Measurements from ENCODE around the gene DZIP1.

Gene DZIP1

GRCh38 chr13:95628488-95628887 is 16.0 kb downstream of the DZIP1 start:
- H3K27ac Mint-ChIP-seq = no peak overlapping the region
- no peak overlapping the region for H3K4me3 Mint-ChIP-seq
- no peaks in the 10 kb centered on the region for H3K36me3 Mint-ChIP-seq
- peaks cover 11% of the 10 kb centered on the region for H3K27me3 Mint-ChIP-seq
- no peak for ATAC-seq (ENCODE audit: low read depth)
- H3K4me1 Mint-ChIP-seq = no peaks in the 10 kb centered on the region
- H3K9me3 Mint-ChIP-seq = no peaks in the 10 kb centered on the region
- DNase-seq (ENCODE audit: low spot score in 2 of 2) = no peak

GRCh38 chr13:95627590-95627989 is 16.9 kb downstream of the DZIP1 start:
- no peaks in the 10 kb centered on the region for H3K36me3 Mint-ChIP-seq
- peaks cover 9% of the 10 kb centered on the region for H3K27me3 Mint-ChIP-seq
- no peak overlapping the region for H3K27ac Mint-ChIP-seq
- no peaks in the 10 kb centered on the region for H3K9me3 Mint-ChIP-seq
- no peaks in the 10 kb centered on the region for H3K4me1 Mint-ChIP-seq
- ATAC-seq (ENCODE audit: low read depth) (no peak), DNase-seq (ENCODE audit: low spot score in 2 of 2) (no peak)
- no peak overlapping the region for H3K4me3 Mint-ChIP-seq

GRCh38 chr13:95626768-95627167 is 17.7 kb downstream of the DZIP1 start:
- ATAC-seq (ENCODE audit: low read depth) (no peak), DNase-seq (ENCODE audit: low spot score in 2 of 2) (no peak)
- Mint-ChIP-seq H3K9me3 (no peaks in the 10 kb centered on the region), H3K4me1 (no peaks in the 10 kb centered on the region), H3K36me3 (no peaks in the 10 kb centered on the region), H3K4me3 (no peak overlapping the region), H3K27ac (no peak overlapping the region), H3K27me3 (peaks cover 5% of the 10 kb centered on the region)

- no peak for ATAC-seq (ENCODE audit: low read depth)
- Mint-ChIP-seq H3K4me1 (no peaks in the 10 kb centered on the region), H3K4me3 (no peak overlapping the region), H3K36me3 (no peaks in the 10 kb centered on the region), H3K9me3 (no peaks in the 10 kb centered on the region), H3K27me3 (peaks cover 2% of the 10 kb centered on the region), H3K27ac (no peak overlapping the region)
- peak in 1 of 2 donors; percentile 11 for DNase-seq (ENCODE audit: low spot score in 2 of 2)
Measured at GRCh38 chr13:95624020-95624419, 20.5 kb downstream of the DZIP1 start.

- no peak overlapping the region for H3K27ac Mint-ChIP-seq
Measured at GRCh38 chr13:95623141-95623540, 21.4 kb downstream of the DZIP1 start.

GRCh38 chr13:95620825-95621498 is 23.5 kb downstream of the DZIP1 start:
- Mint-ChIP-seq H3K9me3 (no peaks in the 10 kb centered on the region), H3K27me3 (peaks cover 4% of the 10 kb centered on the region), H3K4me1 (no peaks in the 10 kb centered on the region), H3K27ac (no peak overlapping the region), H3K4me3 (no peak overlapping the region), H3K36me3 (no peaks in the 10 kb centered on the region)
- ATAC-seq (ENCODE audit: low read depth) (no peak), DNase-seq (ENCODE audit: low spot score in 2 of 2) (no peak)

More at GRCh38 chr13:95623141-95623540, 21.4 kb downstream of the DZIP1 start:
- H3K9me3 Mint-ChIP-seq = no peaks in the 10 kb centered on the region
- DNase-seq (ENCODE audit: low spot score in 2 of 2) (no peak), ATAC-seq (ENCODE audit: low read depth) (no peak)
- H3K4me3 Mint-ChIP-seq = no peak overlapping the region
- peaks cover 2% of the 10 kb centered on the region for H3K27me3 Mint-ChIP-seq
- H3K36me3 Mint-ChIP-seq = no peaks in the 10 kb centered on the region
- H3K4me1 Mint-ChIP-seq = no peaks in the 10 kb centered on the region

- peaks cover 4% of the 10 kb centered on the region for H3K27me3 Mint-ChIP-seq
- H3K9me3 Mint-ChIP-seq = no peaks in the 10 kb centered on the region
- H3K27ac Mint-ChIP-seq = no peak overlapping the region
- no peaks in the 10 kb centered on the region for H3K36me3 Mint-ChIP-seq
- DNase-seq (ENCODE audit: low spot score in 2 of 2) (no peak), ATAC-seq (ENCODE audit: low read depth) (no peak)
- H3K4me3 Mint-ChIP-seq = no peak overlapping the region
- no peaks in the 10 kb centered on the region for H3K4me1 Mint-ChIP-seq
Measured at GRCh38 chr13:95620030-95620824, 24.3 kb downstream of the DZIP1 start.

GRCh38 chr13:95615539-95615938 is 29.0 kb downstream of the DZIP1 start:
- DNase-seq (ENCODE audit: low spot score in 2 of 2) = no peak
- Mint-ChIP-seq H3K36me3 (no peaks in the 10 kb centered on the region), H3K4me1 (no peaks in the 10 kb centered on the region), H3K4me3 (no peak overlapping the region), H3K9me3 (no peaks in the 10 kb centered on the region), H3K27me3 (peaks cover 2% of the 10 kb centered on the region), H3K27ac (no peak overlapping the region)
- ATAC-seq (ENCODE audit: low read depth) = no peak

GRCh38 chr13:95614641-95615245 is 29.8 kb downstream of the DZIP1 start:
- no peak overlapping the region for H3K27ac Mint-ChIP-seq
- no peaks in the 10 kb centered on the region for H3K9me3 Mint-ChIP-seq
- no peak for DNase-seq (ENCODE audit: low spot score in 2 of 2)
- peaks cover 2% of the 10 kb centered on the region for H3K27me3 Mint-ChIP-seq
- H3K4me1 Mint-ChIP-seq = no peaks in the 10 kb centered on the region
- ATAC-seq (ENCODE audit: low read depth) = no peak
- H3K36me3 Mint-ChIP-seq = no peaks in the 10 kb centered on the region
- no peak overlapping the region for H3K4me3 Mint-ChIP-seq

GRCh38 chr13:95608640-95609323 is 35.7 kb downstream of the DZIP1 start:
- DNase-seq (ENCODE audit: low spot score in 2 of 2) (no peak), ATAC-seq (ENCODE audit: low read depth) (no peak)
- H3K4me3 Mint-ChIP-seq = no peak overlapping the region
- H3K36me3 Mint-ChIP-seq = no peaks in the 10 kb centered on the region
- H3K27ac Mint-ChIP-seq = no peak overlapping the region
- peaks cover 5% of the 10 kb centered on the region for H3K27me3 Mint-ChIP-seq
- no peaks in the 10 kb centered on the region for H3K4me1 Mint-ChIP-seq
- no peaks in the 10 kb centered on the region for H3K9me3 Mint-ChIP-seq

GRCh38 chr13:95607366-95607765 is 37.1 kb downstream of the DZIP1 start:
- Mint-ChIP-seq H3K9me3 (no peaks in the 10 kb centered on the region), H3K4me3 (no peak overlapping the region), H3K4me1 (no peaks in the 10 kb centered on the region), H3K27ac (no peak overlapping the region), H3K27me3 (peaks cover 5% of the 10 kb centered on the region), H3K36me3 (no peaks in the 10 kb centered on the region)
- ATAC-seq (ENCODE audit: low read depth) = no peak
- DNase-seq (ENCODE audit: low spot score in 2 of 2) = no peak

GRCh38 chr13:95605448-95606125 is 38.9 kb downstream of the DZIP1 start:
- H3K9me3 Mint-ChIP-seq = no peaks in the 10 kb centered on the region
- H3K4me3 Mint-ChIP-seq = no peak overlapping the region
- no peaks in the 10 kb centered on the region for H3K4me1 Mint-ChIP-seq
- no peak overlapping the region for H3K27ac Mint-ChIP-seq
- no peaks in the 10 kb centered on the region for H3K36me3 Mint-ChIP-seq
- ATAC-seq (ENCODE audit: low read depth) = no peak
- DNase-seq (ENCODE audit: low spot score in 2 of 2) = no peak
- peaks cover 9% of the 10 kb centered on the region for H3K27me3 Mint-ChIP-seq

- ATAC-seq (ENCODE audit: low read depth) (no peak), DNase-seq (ENCODE audit: low spot score in 2 of 2) (no peak)
- no peaks in the 10 kb centered on the region for H3K4me1 Mint-ChIP-seq
- H3K27ac Mint-ChIP-seq = no peak overlapping the region
- no peak overlapping the region for H3K4me3 Mint-ChIP-seq
- H3K27me3 Mint-ChIP-seq = peaks cover 9% of the 10 kb centered on the region
- no peaks in the 10 kb centered on the region for H3K9me3 Mint-ChIP-seq
- no peaks in the 10 kb centered on the region for H3K36me3 Mint-ChIP-seq
Measured at GRCh38 chr13:95604556-95604915, 40.0 kb downstream of the DZIP1 start.

Measured in memory B cell (primary cell).